ENCODE measurements around the gene POU3F1.
"Not testable (repeated sequence)": the region's sequence is repeated elsewhere in the genome, so short reads cannot be mapped to it uniquely, and the experiment has no call there.

Gene POU3F1

DNA sequence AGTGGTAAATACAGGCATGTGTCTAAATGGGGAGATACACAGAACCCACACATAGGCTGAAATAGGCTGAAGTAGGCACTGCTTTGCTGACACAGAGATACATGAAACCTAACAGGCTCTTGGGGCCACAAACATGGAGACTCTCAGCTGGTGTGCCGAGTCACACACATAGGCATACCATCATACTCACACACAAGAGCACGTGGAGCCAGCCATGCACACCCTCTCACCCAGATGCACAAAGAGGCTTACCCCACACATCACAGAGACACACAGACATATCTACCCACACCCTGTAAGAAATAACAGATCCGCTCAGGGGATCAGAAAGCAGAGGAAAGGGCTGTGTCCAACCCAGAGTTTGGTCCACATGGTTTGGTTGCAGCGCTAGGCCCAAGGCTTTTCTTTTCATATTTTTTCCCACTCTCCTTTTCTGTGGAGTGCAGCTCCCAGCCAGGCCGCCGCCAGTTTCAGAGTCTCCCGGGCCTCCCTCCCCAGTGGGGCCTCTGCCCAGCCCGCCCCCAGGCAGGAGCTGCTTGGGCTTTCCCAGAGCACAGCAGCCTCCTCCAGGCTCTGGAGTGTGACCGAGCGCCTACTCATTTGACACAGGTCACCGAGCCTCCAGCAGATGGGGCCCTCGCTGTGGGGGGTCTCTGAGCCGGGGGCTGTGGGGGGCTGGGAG, 3.9 kb upstream of the POU3F1 start:
- DNase-seq (ENCODE audit: extremely low read depth in 1 of 2, low read depth in 1 of 2) = no peak

DNA sequence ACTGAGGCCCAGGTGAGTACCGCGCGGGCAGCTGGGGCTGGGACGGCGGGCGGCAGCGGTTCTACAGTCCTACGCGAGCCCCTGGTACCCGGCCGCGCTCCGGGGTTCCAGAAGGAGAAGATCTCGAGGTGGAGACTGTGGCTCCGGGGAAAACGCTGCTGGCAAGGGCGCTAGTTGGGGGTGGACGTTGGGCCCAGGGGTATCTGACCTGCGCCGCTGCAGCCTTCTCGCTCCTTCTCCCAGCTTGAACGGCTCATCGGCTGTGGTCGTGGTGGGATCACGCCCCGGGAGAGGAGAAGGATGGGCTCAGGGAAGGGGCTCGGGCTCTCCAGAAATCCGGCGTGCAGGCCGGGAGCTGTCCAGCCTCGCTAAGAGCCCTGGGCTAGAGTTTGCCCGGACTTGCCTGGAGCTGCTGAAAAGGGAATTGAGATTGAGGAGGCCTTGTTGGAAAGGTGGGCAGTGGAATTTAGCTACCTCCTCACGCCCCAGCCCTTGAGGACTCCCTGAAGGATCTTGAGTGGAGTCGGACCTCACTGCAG, 1.1 kb upstream of the POU3F1 start:
- DNase-seq (ENCODE audit: extremely low read depth in 1 of 2, low read depth in 1 of 2) = no peak

DNA sequence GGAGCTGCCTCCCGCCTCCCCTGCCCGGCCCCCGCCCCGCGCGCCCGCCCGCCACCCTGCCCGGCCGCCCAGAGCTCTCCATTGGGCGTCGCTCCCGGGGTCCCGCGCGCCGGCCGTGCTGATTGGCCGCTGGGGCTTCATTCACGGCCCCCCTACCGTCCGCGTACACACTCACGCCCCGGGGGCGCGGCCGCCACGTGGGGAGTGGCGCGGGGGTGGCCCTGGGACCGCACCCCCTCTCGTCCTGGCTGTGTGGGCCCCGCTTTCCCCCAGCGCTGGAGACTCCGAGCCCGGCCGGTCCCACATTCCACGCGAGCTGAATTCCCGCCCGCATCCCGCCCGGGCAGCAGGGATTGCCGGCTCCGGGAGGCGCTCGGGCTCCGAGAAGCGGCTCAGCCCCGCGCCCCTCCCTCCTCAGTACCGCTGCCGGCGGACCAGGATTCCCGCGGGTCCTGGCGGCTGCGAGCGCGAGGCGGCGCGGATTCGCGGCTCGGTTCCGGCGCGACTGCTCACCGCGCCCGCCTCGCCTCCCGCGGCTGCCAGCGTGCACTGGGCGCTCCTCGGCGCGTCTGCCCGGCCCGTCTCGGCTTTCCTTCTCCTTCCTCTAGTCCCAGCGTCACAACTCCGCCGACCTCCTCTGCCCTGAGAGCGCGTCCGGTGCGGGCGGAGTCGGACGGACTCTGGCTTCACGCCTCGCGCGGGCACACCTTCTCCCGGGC, 450 bp upstream of the POU3F1 start:
- DNase-seq (ENCODE audit: extremely low read depth in 1 of 2, low read depth in 1 of 2) = peak; percentile 36 to 62

DNA sequence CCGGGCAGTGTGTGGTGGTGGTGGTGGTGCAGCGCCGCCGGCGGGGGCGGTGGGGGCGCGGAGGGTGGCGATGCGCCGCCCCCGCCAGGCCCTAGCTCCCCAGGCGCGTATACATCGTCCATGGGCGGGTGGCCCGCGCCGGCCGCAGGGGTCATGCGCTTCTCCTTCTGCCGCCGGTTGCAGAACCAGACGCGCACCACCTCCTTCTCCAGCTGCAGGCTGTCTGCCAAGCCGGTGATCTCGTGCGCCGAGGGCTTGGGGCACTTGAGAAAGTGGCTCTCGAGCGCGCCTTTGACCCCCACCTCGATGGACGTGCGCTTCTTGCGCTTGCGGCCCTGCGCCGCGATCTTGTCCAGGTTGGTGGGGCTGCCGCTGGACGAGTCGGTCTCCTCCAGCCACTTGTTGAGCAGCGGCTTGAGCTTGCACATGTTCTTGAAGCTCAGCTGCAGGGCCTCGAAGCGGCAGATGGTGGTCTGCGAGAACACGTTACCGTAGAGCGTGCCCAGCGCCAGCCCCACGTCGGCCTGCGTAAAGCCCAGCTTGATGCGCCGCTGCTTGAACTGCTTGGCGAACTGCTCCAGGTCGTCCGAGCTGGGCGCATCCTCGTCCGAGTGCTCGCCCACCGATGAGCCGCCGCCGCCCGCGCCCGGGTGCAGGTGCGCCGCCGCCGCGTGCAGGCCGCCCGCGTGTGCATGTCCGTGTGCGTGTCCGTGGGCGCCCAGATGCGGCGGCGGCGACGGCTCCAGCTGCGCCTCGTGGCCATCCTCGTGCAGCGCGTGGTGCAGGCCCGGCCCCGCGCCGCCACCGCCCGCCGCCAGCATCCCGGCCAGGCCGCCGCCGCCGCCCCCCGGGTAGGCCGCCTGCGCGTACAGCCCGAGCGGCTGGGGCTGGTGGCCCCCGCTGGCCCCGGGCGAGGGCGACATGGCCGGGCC, 926 bp downstream of the POU3F1 start:
- DNase-seq (ENCODE audit: extremely low read depth in 1 of 2, low read depth in 1 of 2) = no peak

DNA sequence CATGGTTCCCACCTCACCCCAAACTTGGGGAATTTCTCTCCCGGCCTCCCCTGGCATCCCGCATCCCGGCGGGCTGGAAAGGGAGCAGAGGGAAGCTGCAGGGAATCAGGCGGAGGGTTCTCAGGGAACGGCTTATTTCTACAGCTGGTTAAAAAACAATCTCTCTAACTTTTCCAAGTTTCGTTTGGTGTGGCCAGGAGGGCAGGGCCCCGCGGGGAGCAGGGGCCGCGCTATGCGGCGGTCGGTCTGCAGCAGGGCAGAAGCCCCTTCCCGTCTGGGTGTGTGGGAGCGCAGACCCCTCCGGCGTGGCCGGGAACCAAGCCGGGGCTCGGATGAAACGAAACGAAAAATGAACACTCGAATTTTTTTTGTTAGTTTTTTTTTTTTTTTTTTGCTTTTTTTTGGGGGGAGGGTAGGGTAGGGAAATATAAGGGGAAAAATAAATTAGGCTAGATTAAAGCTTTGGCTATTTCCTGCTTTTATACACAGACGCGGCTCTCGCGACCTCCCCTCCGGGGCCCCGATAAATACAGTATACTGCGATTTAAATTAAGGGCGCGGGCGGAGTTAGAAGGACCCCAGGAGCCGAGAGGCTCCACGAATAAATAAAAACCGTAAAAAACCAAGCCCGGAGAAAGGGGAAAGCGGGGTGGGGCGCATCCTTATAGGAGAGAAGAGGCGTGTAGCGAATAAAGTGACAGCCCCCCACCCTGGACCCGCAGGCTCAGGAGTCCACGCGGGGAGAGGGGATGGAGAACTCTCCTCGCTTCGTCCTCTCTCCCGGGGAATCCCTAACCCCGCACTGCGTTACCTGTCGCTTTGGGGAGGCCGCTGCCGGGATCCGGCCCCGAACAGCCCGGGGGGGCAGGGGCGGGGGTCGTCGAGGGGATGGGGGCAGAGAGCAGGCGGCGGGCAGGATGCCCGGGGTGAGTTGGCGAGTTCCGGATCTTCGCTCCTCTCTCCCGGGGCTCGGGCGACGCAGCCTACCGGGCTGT, 2.1 kb downstream of the POU3F1 start:
- no peak for DNase-seq (ENCODE audit: extremely low read depth in 1 of 2, low read depth in 1 of 2)

GRCh38 chr1:38043036-38043747, 3.4 kb downstream of the POU3F1 start:
- no peak for DNase-seq (ENCODE audit: extremely low read depth in 1 of 2, low read depth in 1 of 2)

DNA sequence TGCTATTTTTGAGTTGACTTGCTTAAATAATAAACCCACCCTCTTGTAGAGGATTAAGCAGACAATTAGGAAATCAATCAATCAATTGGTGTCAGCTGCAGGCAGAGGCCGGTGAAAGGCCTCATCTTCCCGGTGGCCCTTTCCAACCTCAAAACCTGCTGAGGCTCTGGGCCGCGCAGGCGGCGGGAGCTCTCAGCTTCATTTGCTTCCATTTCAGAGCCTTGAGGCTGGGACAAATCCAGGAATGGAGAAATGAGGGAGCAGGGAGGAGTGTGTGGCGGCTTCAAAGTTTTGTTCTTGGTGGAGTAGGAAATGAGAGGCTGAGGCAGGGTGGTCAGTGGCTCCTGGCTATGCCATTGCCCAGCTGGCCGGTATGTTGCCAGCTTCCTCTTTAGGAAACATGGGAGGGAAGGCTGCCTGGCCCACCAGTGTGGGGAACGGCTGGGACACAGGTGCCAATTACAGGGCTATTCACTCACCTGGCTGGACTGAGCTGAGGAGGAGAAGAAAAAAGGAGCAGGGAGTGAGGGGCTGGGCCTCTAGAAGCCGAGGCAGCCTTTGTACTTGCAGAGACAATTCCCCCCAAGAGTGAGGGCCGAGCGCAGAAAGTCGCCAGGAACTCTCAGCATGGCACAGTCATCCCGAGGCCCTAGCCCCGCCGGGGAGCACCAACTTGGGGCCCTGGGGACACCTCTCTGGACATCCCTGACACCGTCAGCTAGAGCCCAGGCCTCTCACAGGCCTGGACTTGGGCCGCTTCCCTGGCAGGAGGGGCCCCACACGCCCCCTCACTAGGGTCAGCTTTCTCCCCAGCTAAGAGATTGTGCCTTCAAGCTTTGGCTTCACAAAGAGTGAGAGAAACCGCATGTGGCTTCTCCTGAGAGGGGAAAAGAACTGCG, 4.4 kb downstream of the POU3F1 start:
- DNase-seq (ENCODE audit: extremely low read depth in 1 of 2, low read depth in 1 of 2) = no peak

DNA sequence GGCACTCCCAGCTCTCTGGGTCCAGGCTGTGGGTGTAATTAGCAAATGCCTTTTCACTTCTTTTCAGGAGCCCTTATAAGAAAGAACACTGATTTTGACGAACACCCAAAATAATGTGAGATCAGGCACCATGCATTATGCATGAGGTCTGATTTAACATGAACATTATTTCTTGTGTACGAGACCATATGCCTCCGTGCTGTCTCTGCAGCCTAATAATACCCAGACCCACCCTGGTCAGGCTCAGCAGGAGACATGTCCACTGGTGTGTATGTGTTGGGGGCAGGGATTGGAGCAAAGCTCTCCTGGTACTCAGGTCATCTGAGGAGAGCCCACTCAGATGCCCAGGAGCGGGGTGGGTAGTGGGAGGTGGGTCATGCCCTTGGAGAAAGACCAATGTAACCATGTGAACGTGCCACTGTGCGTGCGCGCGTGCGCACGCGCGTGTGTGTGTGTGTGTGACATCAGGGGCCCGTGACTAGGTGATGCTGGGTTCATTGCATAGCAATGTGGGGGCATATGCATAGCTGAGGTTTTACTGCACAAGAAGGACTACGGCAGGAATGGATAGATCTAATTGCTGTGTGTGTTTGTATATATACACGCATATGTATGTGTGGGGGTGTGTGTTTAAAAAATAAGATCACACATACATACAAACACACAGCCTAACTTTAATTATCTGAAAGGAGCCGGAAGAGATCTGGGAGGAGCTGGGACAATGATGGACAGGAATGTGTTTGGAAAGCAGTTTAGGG, 7.1 kb downstream of the POU3F1 start:
- DNase-seq (ENCODE audit: extremely low read depth in 1 of 2, low read depth in 1 of 2) = no peak

GRCh38 chr1:38038861-38039260, 7.7 kb downstream of the POU3F1 start:
- DNase-seq (ENCODE audit: extremely low read depth in 1 of 2, low read depth in 1 of 2) = no peak

- DNase-seq (ENCODE audit: extremely low read depth in 1 of 2, low read depth in 1 of 2) = no peak
These were observed 9.2 kb downstream of the POU3F1 start for GRCh38 chr1:38037221-38037939.

- no peak for DNase-seq (ENCODE audit: extremely low read depth in 1 of 2, low read depth in 1 of 2)
These were observed 11.7 kb downstream of the POU3F1 start for GRCh38 chr1:38034871-38035270.

GRCh38 chr1:38032992-38033391, 13.6 kb downstream of the POU3F1 start:
- not testable (repeated sequence) for DNase-seq (ENCODE audit: extremely low read depth in 1 of 2, low read depth in 1 of 2)

DNA sequence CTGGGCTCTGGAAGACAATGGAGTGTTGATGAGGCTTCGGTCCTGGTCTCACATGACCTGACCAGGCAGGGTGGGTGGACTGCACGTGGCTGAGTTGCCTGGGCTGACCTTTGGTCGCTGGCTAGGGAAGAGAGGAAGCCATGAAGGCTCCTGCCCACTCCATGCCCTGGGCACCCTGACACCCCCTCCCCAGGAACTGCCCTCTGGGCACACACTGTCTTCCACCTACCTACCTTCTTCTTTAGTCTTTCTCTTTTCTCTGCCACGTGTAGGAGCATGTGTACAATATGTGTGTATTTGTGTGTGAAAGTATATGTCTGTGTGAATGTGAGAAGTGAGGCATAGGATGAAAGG, 15.1 kb downstream of the POU3F1 start:
- no peak for DNase-seq (ENCODE audit: extremely low read depth in 1 of 2, low read depth in 1 of 2)

DNA sequence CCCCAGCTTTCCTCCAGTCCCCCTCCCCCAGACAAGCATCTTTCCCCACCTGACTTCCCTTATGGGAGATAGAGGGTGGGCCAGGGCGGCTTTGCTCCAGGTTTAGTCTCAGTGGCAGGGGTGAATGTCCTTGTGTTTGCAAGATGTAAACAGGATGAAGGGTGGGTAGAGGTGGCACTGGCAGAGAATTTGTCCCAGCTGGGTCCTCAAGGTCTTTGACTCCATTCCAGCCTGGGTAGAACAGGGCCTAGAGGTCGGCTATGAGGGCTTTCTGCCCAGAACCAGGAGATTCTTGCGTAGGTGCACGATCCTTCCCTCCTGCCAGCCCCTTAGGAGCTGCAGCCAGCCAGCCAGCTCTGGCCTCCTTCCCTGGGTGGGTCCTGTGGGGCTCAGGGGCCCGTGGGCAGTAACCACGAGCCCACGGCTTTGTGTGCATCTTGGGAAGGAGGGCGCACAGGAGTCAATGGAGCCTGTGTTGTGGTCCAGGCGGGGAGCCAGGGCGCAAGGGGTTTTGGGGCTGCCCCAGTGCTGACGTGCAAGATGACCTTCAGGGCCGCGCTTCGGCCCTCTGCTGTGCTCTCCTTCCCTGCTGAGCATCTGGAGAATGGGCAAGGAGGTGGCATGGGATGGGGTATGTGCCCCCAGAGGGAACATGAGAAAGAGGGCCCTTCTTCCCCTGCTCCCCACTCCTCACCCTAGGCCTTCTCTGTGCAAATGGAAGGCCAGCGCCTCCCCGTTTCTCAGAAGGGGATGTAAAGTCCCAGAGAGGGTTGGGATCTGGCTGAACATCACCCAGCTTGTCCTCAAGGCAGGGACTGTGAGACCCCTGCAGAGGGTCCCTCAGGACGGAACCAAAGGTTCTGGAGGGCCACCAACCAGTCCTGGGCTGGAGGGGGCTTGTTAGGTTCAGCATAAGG, 15.7 kb downstream of the POU3F1 start:
- DNase-seq (ENCODE audit: extremely low read depth in 1 of 2, low read depth in 1 of 2) = no peak

- no peak for DNase-seq (ENCODE audit: extremely low read depth in 1 of 2, low read depth in 1 of 2)
These were observed 16.7 kb downstream of the POU3F1 start for GRCh38 chr1:38029685-38030511.
